GM23338 (cell line): ENCODE results near the gene ERC2. TPM values are rescaled to one million over a fixed set of nuclear protein-coding genes. Genes with fewer than 3 reads are reported as not detected.

Source experiments
- ATAC-seq: fragments of 200-7000 bp; cut with Tn5 transposase; 3 replicates; pipeline ENCODE4 v1.9.1; 2020
- DNase-seq: peaks from one replicate; pipeline ENCODE4 v3.0.0-alpha.2; 2015; ENCODE audit warnings: low spot score
- H2AFZ ChIP-seq: fragments of 200-600 bp; sonication (generic); 2 replicates; pipeline ENCODE4 v1.8.0; 2016; ENCODE audit warnings: antibody characterized with exemption, mild to moderate bottlenecking, moderate library complexity
- H3F3A ChIP-seq: fragments of 200-600 bp; sonication (generic); replicated peaks from 2 replicates; pipeline ENCODE4 v1.8.0; 2017; ENCODE audit warnings: antibody characterized with exemption, mixed run types, low read depth
- H3K27ac ChIP-seq: fragments of 200-600 bp; sonication (generic); 2 replicates; pipeline ENCODE4 v1.6.1; 2016; ENCODE audit warnings: low read depth
- H3K27me3 ChIP-seq: fragments of 200-600 bp; sonication (generic); 2 replicates; pipeline ENCODE4 v1.8.0; 2016; ENCODE audit warnings: mild to moderate bottlenecking, mixed run types, moderate library complexity; ENCODE audit not compliant: insufficient read depth
- H3K36me3 ChIP-seq: fragments of 200-600 bp; sonication (generic); 2 replicates; pipeline ENCODE4 v1.8.0; 2016; ENCODE audit warnings: mild to moderate bottlenecking; ENCODE audit not compliant: insufficient read depth
- H3K4me1 ChIP-seq: fragments of 200-600 bp; sonication (generic); 2 replicates; pipeline ENCODE4 v1.8.0; 2016; ENCODE audit warnings: mild to moderate bottlenecking, moderate library complexity; ENCODE audit not compliant: insufficient read depth
- H3K4me2 ChIP-seq: fragments of 200-600 bp; sonication (generic); 2 replicates; pipeline ENCODE4 v1.7.1; 2017; ENCODE audit warnings: mixed run types
- H3K4me3 ChIP-seq: fragments of 200-600 bp; sonication (generic); 2 replicates; pipeline ENCODE4 v1.6.1; 2016; ENCODE audit warnings: mixed run types
- H3K79me2 ChIP-seq: fragments of 200-600 bp; sonication (generic); replicated peaks from 2 replicates; pipeline ENCODE4 v1.8.0; 2017; ENCODE audit warnings: mild to moderate bottlenecking; ENCODE audit not compliant: insufficient read depth
- H3K9me2 ChIP-seq: fragments of 200-600 bp; sonication (generic); 2 replicates; pipeline ENCODE4 v1.8.0; 2017; ENCODE audit not compliant: insufficient read depth
- H4K20me1 ChIP-seq: fragments of 200-600 bp; sonication (generic); replicated peaks from 2 replicates; pipeline ENCODE4 v1.8.0; 2017; ENCODE audit warnings: mild to moderate bottlenecking; ENCODE audit not compliant: insufficient read depth
- H3K27ac Mint-ChIP-seq: 2 replicates; pipeline ENCODE4 v1.8.0; 2020; ENCODE audit warnings: inconsistent platforms, mild to moderate bottlenecking, moderate library complexity, mixed read lengths
- H3K27me3 Mint-ChIP-seq: 3 replicates; pipeline ENCODE4 v1.8.0; 2022; ENCODE audit warnings: low read depth, mild to moderate bottlenecking, moderate library complexity, mixed read lengths, inconsistent platforms; ENCODE audit not compliant: insufficient read depth, poor library complexity
- H3K36me3 Mint-ChIP-seq: 3 replicates; pipeline ENCODE4 v1.8.0; 2021; ENCODE audit warnings: low read depth, mild to moderate bottlenecking, inconsistent platforms, moderate library complexity, mixed read lengths
- H3K4me1 Mint-ChIP-seq: 3 replicates; pipeline ENCODE4 v1.8.0; 2020; ENCODE audit warnings: mild to moderate bottlenecking, inconsistent platforms, mixed read lengths
- H3K4me3 Mint-ChIP-seq: 3 replicates; pipeline ENCODE4 v1.8.0; 2021; ENCODE audit warnings: moderate library complexity, mild to moderate bottlenecking, inconsistent platforms, mixed read lengths
- H3K9me3 Mint-ChIP-seq: 3 replicates; pipeline ENCODE4 v1.8.0; 2020; ENCODE audit warnings: moderate library complexity, mild to moderate bottlenecking, inconsistent platforms, mixed read lengths
- CREB1 ChIP-seq: fragments of 250-450 bp; sonication (Bioruptor Pico); IDR thresholded peaks from 2 replicates; pipeline ENCODE4 v1.5.0; 2020; ENCODE audit warnings: low read depth, mild to moderate bottlenecking, moderate library complexity
- CTCF ChIP-seq, 2 experiments: fragments of 200-600 bp in 1 of 2; sonication (generic) in 1 of 2; conservative IDR thresholded peaks; 2 replicates each; pipeline versions ENCODE4 v1.5.1 to v1.6.1; 2016 to 2017; ENCODE audit warnings: antibody characterized with exemption in 2 of 2, low read depth in 2 of 2, mild to moderate bottlenecking in 2 of 2, moderate library complexity in 1 of 2
- ETS1 ChIP-seq: IDR thresholded peaks from 2 replicates; pipeline ENCODE4 v1.6.1; 2016; ENCODE audit warnings: antibody characterized with exemption
- EZH2 ChIP-seq: fragments of 200-600 bp; sonication (generic); IDR thresholded peaks from one replicate; pipeline ENCODE4 v1.8.0; 2017; ENCODE audit warnings: antibody characterized with exemption, mild to moderate bottlenecking, low read depth; ENCODE audit not compliant: unreplicated experiment
- EZH2phosphoT487 ChIP-seq: fragments of 200-600 bp; sonication (generic); IDR thresholded peaks from one replicate; pipeline ENCODE4 v1.8.1; 2018; ENCODE audit warnings: antibody characterized with exemption; ENCODE audit not compliant: unreplicated experiment
- NANOG ChIP-seq: IDR thresholded peaks from 2 replicates; pipeline ENCODE4 v1.6.1; 2016; ENCODE audit warnings: antibody characterized with exemption, borderline replicate concordance
- POLR2AphosphoS5 ChIP-seq: IDR thresholded peaks from 2 replicates; pipeline ENCODE4 v1.6.1; 2016; ENCODE audit warnings: antibody characterized with exemption, low read depth
- STAT1 ChIP-seq: IDR thresholded peaks from one replicate; pipeline ENCODE4 v1.6.1; 2016; ENCODE audit warnings: antibody characterized with exemption; ENCODE audit not compliant: unreplicated experiment
- ZNF114 ChIP-seq: fragments of 250-450 bp; sonication (Bioruptor Pico); IDR thresholded peaks from 2 replicates; pipeline ENCODE4 v1.5.0; 2020; ENCODE audit warnings: mild to moderate bottlenecking, moderate library complexity
- ZNF331 ChIP-seq: fragments of 250-450 bp; sonication (Bioruptor Pico); IDR thresholded peaks from 2 replicates; pipeline ENCODE4 v1.5.0; 2020; ENCODE audit warnings: low read depth, mild to moderate bottlenecking, moderate library complexity
- polyA plus RNA-seq: library from polyadenylated mRNA; unstranded; fragments of >200 nt; fragmentation: Nextera tagmentation; extraction: Ambion mirVana; gene quantifications from 2 replicates; pipeline ENCODE4 v1.2.1, GENCODE V29; 2016
- total RNA-seq: library from RNA; depleted of rRNA; stranded (reverse); fragments of >200 nt; shearing (Covaris generic); gene quantifications from 2 replicates; pipeline ENCODE4 v1.2.3, GENCODE V29; 2014
- TF ChIP-seq, protein P1 (sequence below): fragments of 250-450 bp; sonication (Bioruptor Pico); IDR thresholded peaks from 2 replicates; pipeline ENCODE4 v1.5.0; 2020; ENCODE audit warnings: mild to moderate bottlenecking, moderate library complexity
- TF ChIP-seq, protein P2 (sequence below): IDR thresholded peaks from one replicate; pipeline ENCODE4 v1.6.1; 2018; ENCODE audit warnings: antibody characterized with exemption; ENCODE audit not compliant: unreplicated experiment

ERC2 gene
- total and polyA plus RNA-seq, 2 experiments from 2014 or later: 11.8 to 13.7 TPM

GRCh38 chr3:56005196-56005805, 463.0 kb downstream of the ERC2 start:
- Histone ChIP-seq H3K79me2 (no peaks in the 10 kb centered on the region), H2AFZ (no peak overlapping the region), H3K36me3 (no peaks in the 10 kb centered on the region), H3K4me3 (no peak overlapping the region), H3K27me3 (no peaks in the 10 kb centered on the region), H3K4me2 (no peak overlapping the region), H3K4me1 (peaks cover 44% of the 10 kb centered on the region), H3K9me2 (no peaks in the 10 kb centered on the region), H3K27ac (no peak overlapping the region), H4K20me1 (no peaks in the 10 kb centered on the region), H3F3A (no peaks in the 10 kb centered on the region)
- peak; percentile 28; the same call in 2 of the 3 replicates for ATAC-seq
- H3K4me3 Mint-ChIP-seq: no peak overlapping the region
- H3K4me1 Mint-ChIP-seq: peaks cover 59% of the 10 kb centered on the region
- H3K27ac Mint-ChIP-seq: peak overlapping the region; percentile 83
- peak; percentile 21 for DNase-seq
- no peaks in the 10 kb centered on the region for H3K36me3 Mint-ChIP-seq
- no peaks in the 10 kb centered on the region for H3K9me3 Mint-ChIP-seq
- peaks cover 1% of the 10 kb centered on the region for H3K27me3 Mint-ChIP-seq
- TF ChIP-seq ZNF114 (CRISPR knock-in tag) (no peak), NANOG (no peak), EZH2phosphoT487 (no peak), POLR2AphosphoS5 (no peak), ETS1 (no peak), STAT1 (no peak), ZNF331 (CRISPR knock-in tag) (no peak), CTCF (conservative IDR thresholded peaks at IDR 0.05; ENCODE audit: low read depth in 2 of 2) (no peak), CREB1 (no peak), EZH2 (no peak)
- TF ChIP-seq, protein P1, sequence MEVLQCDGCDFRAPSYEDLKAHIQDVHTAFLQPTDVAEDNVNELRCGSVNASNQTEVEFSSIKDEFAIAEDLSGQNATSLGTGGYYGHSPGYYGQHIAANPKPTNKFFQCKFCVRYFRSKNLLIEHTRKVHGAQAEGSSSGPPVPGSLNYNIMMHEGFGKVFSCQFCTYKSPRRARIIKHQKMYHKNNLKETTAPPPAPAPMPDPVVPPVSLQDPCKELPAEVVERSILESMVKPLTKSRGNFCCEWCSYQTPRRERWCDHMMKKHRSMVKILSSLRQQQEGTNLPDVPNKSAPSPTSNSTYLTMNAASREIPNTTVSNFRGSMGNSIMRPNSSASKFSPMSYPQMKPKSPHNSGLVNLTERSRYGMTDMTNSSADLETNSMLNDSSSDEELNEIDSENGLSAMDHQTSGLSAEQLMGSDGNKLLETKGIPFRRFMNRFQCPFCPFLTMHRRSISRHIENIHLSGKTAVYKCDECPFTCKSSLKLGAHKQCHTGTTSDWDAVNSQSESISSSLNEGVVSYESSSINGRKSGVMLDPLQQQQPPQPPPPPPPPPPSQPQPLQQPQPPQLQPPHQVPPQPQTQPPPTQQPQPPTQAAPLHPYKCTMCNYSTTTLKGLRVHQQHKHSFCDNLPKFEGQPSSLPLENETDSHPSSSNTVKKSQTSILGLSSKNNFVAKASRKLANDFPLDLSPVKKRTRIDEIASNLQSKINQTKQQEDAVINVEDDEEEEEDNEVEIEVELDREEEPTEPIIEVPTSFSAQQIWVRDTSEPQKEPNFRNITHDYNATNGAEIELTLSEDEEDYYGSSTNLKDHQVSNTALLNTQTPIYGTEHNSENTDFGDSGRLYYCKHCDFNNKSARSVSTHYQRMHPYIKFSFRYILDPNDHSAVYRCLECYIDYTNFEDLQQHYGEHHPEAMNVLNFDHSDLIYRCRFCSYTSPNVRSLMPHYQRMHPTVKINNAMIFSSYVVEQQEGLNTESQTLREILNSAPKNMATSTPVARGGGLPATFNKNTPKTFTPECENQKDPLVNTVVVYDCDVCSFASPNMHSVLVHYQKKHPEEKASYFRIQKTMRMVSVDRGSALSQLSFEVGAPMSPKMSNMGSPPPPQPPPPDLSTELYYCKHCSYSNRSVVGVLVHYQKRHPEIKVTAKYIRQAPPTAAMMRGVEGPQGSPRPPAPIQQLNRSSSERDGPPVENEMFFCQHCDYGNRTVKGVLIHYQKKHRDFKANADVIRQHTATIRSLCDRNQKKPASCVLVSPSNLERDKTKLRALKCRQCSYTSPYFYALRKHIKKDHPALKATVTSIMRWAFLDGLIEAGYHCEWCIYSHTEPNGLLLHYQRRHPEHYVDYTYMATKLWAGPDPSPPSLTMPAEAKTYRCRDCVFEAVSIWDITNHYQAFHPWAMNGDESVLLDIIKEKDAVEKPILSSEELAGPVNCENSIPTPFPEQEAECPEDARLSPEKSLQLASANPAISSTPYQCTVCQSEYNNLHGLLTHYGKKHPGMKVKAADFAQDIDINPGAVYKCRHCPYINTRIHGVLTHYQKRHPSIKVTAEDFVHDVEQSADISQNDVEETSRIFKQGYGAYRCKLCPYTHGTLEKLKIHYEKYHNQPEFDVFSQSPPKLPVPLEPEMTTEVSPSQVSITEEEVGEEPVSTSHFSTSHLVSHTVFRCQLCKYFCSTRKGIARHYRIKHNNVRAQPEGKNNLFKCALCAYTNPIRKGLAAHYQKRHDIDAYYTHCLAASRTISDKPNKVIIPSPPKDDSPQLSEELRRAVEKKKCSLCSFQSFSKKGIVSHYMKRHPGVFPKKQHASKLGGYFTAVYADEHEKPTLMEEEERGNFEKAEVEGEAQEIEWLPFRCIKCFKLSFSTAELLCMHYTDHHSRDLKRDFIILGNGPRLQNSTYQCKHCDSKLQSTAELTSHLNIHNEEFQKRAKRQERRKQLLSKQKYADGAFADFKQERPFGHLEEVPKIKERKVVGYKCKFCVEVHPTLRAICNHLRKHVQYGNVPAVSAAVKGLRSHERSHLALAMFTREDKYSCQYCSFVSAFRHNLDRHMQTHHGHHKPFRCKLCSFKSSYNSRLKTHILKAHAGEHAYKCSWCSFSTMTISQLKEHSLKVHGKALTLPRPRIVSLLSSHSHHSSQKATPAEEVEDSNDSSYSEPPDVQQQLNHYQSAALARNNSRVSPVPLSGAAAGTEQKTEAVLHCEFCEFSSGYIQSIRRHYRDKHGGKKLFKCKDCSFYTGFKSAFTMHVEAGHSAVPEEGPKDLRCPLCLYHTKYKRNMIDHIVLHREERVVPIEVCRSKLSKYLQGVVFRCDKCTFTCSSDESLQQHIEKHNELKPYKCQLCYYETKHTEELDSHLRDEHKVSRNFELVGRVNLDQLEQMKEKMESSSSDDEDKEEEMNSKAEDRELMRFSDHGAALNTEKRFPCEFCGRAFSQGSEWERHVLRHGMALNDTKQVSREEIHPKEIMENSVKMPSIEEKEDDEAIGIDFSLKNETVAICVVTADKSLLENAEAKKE (CRISPR knock-in tag): no peak
- TF ChIP-seq, protein P2, sequence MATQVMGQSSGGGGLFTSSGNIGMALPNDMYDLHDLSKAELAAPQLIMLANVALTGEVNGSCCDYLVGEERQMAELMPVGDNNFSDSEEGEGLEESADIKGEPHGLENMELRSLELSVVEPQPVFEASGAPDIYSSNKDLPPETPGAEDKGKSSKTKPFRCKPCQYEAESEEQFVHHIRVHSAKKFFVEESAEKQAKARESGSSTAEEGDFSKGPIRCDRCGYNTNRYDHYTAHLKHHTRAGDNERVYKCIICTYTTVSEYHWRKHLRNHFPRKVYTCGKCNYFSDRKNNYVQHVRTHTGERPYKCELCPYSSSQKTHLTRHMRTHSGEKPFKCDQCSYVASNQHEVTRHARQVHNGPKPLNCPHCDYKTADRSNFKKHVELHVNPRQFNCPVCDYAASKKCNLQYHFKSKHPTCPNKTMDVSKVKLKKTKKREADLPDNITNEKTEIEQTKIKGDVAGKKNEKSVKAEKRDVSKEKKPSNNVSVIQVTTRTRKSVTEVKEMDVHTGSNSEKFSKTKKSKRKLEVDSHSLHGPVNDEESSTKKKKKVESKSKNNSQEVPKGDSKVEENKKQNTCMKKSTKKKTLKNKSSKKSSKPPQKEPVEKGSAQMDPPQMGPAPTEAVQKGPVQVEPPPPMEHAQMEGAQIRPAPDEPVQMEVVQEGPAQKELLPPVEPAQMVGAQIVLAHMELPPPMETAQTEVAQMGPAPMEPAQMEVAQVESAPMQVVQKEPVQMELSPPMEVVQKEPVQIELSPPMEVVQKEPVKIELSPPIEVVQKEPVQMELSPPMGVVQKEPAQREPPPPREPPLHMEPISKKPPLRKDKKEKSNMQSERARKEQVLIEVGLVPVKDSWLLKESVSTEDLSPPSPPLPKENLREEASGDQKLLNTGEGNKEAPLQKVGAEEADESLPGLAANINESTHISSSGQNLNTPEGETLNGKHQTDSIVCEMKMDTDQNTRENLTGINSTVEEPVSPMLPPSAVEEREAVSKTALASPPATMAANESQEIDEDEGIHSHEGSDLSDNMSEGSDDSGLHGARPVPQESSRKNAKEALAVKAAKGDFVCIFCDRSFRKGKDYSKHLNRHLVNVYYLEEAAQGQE: no peak
